ENCODE results near the gene CLIP2.
A peak's percentile ranks its signal among the peaks of the same experiment; 100 is the strongest.
"Not testable (repeated sequence)": the region's sequence is repeated elsewhere in the genome, so short reads cannot be mapped to it uniquely, and the experiment has no call there.

CLIP2 gene

GRCh38 chr7:74420006-74420405 lies 130.8 kb downstream of the CLIP2 start:
- no peaks in the 10 kb centered on the region for H3K9me3 ChIP-seq (ENCODE audit: control insufficient read depth, insufficient read depth, low read depth, low read length)

DNA sequence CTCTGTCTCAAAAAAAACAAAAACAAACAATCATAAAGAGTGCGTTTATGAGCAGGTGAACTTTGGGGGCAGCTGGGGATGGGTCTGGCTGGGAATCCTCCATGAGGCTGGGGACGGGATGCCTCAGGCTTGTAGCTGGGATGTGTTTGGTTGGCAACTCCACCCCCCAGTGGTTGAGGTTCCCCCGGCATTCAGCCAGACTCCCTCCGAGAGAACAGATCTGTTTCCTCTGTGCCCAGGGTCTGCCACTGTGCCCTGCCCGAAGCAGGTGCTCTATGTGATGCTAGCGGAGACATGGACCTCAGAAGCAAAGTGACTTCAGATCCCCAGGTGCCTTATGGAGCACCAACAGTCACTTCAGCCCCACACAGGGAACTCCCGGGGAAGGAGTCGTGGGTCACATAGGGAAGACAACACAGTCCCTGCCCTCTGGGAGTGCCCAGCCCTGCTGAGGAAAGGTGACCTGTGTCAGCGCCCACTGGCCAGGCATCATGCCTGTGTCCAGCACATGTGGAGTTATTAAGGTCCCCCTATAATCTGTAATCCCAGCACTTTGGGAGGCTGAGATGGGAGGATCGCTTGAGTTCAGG lies 135.2 kb downstream of the CLIP2 start:
- Histone ChIP-seq H3K36me3 (ENCODE audit: control insufficient read depth, insufficient read depth, low read length) (no peaks in the 10 kb centered on the region), H3K4me1 (ENCODE audit: control insufficient read depth, insufficient read depth, low read length) (peaks cover 7% of the 10 kb centered on the region), H3K4me3 (ENCODE audit: low read depth, low read length) (no peak overlapping the region), H3K9me3 (ENCODE audit: control insufficient read depth, insufficient read depth, low read depth, low read length) (no peaks in the 10 kb centered on the region), H3K27ac (ENCODE audit: low read depth, low read length) (no peak overlapping the region), H3K9ac (ENCODE audit: low read length) (no peak overlapping the region), H3K27me3 (ENCODE audit: control insufficient read depth, insufficient read depth, low read length) (no peaks in the 10 kb centered on the region)

More at GRCh38 chr7:74420006-74420405, 130.8 kb downstream of the CLIP2 start:
- H3K36me3 ChIP-seq (ENCODE audit: control insufficient read depth, insufficient read depth, low read length) = no peaks in the 10 kb centered on the region
- no peak overlapping the region for H3K27ac ChIP-seq (ENCODE audit: low read depth, low read length)
- H3K4me1 ChIP-seq (ENCODE audit: control insufficient read depth, insufficient read depth, low read length) = no peaks in the 10 kb centered on the region
- H3K27me3 ChIP-seq (ENCODE audit: control insufficient read depth, insufficient read depth, low read length) = no peaks in the 10 kb centered on the region
- no peak overlapping the region for H3K4me3 ChIP-seq (ENCODE audit: low read depth, low read length)
- no peak overlapping the region for H3K9ac ChIP-seq (ENCODE audit: low read length)

DNA sequence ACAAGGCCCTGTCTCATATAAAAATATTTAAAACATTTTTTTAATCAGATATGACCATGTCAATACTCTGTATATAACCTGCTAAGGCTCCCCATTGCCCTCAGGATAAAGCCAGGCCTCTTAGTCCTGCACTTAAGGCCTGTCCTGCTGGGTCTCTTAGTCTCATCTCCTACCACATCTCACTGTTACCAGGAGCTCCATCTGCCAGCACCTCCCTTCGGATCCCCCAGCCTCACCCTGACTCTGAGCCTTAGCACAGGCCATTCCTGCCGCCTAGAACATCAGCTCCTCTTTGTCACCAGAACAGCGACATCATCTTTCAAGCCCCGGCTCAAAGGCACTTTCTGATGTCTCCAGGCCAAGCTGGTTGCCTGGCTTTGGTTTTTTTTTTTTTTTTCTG lies 138.8 kb downstream of the CLIP2 start:
- H3K27me3 ChIP-seq (ENCODE audit: control insufficient read depth, insufficient read depth, low read length) = no peaks in the 10 kb centered on the region
- H3K9ac ChIP-seq (ENCODE audit: low read length) = no peak overlapping the region
- H3K36me3 ChIP-seq (ENCODE audit: control insufficient read depth, insufficient read depth, low read length) = no peaks in the 10 kb centered on the region
- H3K9me3 ChIP-seq (ENCODE audit: control insufficient read depth, insufficient read depth, low read depth, low read length) = no peaks in the 10 kb centered on the region
- no peak overlapping the region for H3K4me3 ChIP-seq (ENCODE audit: low read depth, low read length)
- H3K27ac ChIP-seq (ENCODE audit: low read depth, low read length) = no peak overlapping the region
- H3K4me1 ChIP-seq (ENCODE audit: control insufficient read depth, insufficient read depth, low read length) = peaks cover 14% of the 10 kb centered on the region

- peaks cover 14% of the 10 kb centered on the region for H3K4me1 ChIP-seq (ENCODE audit: control insufficient read depth, insufficient read depth, low read length)
- H3K36me3 ChIP-seq (ENCODE audit: control insufficient read depth, insufficient read depth, low read length) = no peaks in the 10 kb centered on the region
- H3K9ac ChIP-seq (ENCODE audit: low read length) = peak overlapping the region; percentile 3
- H3K27me3 ChIP-seq (ENCODE audit: control insufficient read depth, insufficient read depth, low read length) = no peaks in the 10 kb centered on the region
- no peaks in the 10 kb centered on the region for H3K9me3 ChIP-seq (ENCODE audit: control insufficient read depth, insufficient read depth, low read depth, low read length)
- peak overlapping the region; percentile 49; the same call in 1 of the 2 replicates for H3K27ac ChIP-seq (ENCODE audit: low read depth, low read length)
- peak overlapping the region; percentile 15; the same call in 1 of the 2 replicates for H3K4me3 ChIP-seq (ENCODE audit: low read depth, low read length)
Measured at GRCh38 chr7:74429153-74429747, 140.0 kb downstream of the CLIP2 start.

- not testable (repeated sequence) for H3K4me3 ChIP-seq (ENCODE audit: low read depth, low read length); H3K36me3 ChIP-seq (ENCODE audit: control insufficient read depth, insufficient read depth, low read length); H3K9ac ChIP-seq (ENCODE audit: low read length); H3K9me3 ChIP-seq (ENCODE audit: control insufficient read depth, insufficient read depth, low read depth, low read length); H3K27me3 ChIP-seq (ENCODE audit: control insufficient read depth, insufficient read depth, low read length); H3K27ac ChIP-seq (ENCODE audit: low read depth, low read length)
- H3K4me1 ChIP-seq (ENCODE audit: control insufficient read depth, insufficient read depth, low read length) = peaks cover 14% of the 10 kb centered on the region
Measured at GRCh38 chr7:74430409-74430808, 141.2 kb downstream of the CLIP2 start.

- Histone ChIP-seq H3K27ac (ENCODE audit: low read depth, low read length) (no peak overlapping the region), H3K9ac (ENCODE audit: low read length) (no peak overlapping the region), H3K9me3 (ENCODE audit: control insufficient read depth, insufficient read depth, low read depth, low read length) (no peaks in the 10 kb centered on the region)
Measured at GRCh38 chr7:74430961-74431466, 141.8 kb downstream of the CLIP2 start.

GRCh38 chr7:74437291-74437571 lies 148.0 kb downstream of the CLIP2 start:
- not testable (repeated sequence) for H3K27ac ChIP-seq (ENCODE audit: low read depth, low read length); H3K4me1 ChIP-seq (ENCODE audit: control insufficient read depth, insufficient read depth, low read length); H3K4me3 ChIP-seq (ENCODE audit: low read depth, low read length); H3K9ac ChIP-seq (ENCODE audit: low read length); H3K9me3 ChIP-seq (ENCODE audit: control insufficient read depth, insufficient read depth, low read depth, low read length); H3K36me3 ChIP-seq (ENCODE audit: control insufficient read depth, insufficient read depth, low read length); H3K27me3 ChIP-seq (ENCODE audit: control insufficient read depth, insufficient read depth, low read length)

More at GRCh38 chr7:74430961-74431466, 141.8 kb downstream of the CLIP2 start:
- no peaks in the 10 kb centered on the region for H3K27me3 ChIP-seq (ENCODE audit: control insufficient read depth, insufficient read depth, low read length)
- no peak overlapping the region for H3K4me3 ChIP-seq (ENCODE audit: low read depth, low read length)
- H3K36me3 ChIP-seq (ENCODE audit: control insufficient read depth, insufficient read depth, low read length) = no peaks in the 10 kb centered on the region
- peaks cover 14% of the 10 kb centered on the region for H3K4me1 ChIP-seq (ENCODE audit: control insufficient read depth, insufficient read depth, low read length)

DNA sequence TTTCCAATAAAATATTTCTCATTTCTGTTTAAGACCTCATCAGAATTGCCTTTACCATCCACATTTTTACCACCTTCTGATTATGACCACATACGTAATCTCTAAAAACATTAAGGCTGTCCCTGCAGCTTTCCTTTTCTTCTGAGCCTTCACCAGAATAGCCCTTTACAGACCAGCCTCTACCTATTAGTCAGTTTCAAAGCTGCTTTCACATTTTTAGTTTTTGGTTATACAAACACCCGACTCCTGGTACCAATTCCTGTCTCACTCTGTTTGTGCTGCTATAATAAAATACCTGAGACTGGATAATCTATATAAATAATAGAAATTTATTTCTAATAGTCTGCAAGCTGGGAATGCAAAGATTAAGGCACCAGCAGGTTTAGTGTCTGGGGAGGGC lies 149.1 kb downstream of the CLIP2 start:
- no peak overlapping the region for H3K27ac ChIP-seq (ENCODE audit: low read depth, low read length)
- peaks cover 4% of the 10 kb centered on the region; the same call in 1 of the 2 replicates for H3K9me3 ChIP-seq (ENCODE audit: control insufficient read depth, insufficient read depth, low read depth, low read length)
- peaks cover 3% of the 10 kb centered on the region; the same call in 1 of the 2 replicates for H3K4me1 ChIP-seq (ENCODE audit: control insufficient read depth, insufficient read depth, low read length)
- H3K4me3 ChIP-seq (ENCODE audit: low read depth, low read length) = no peak overlapping the region
- no peaks in the 10 kb centered on the region for H3K27me3 ChIP-seq (ENCODE audit: control insufficient read depth, insufficient read depth, low read length)
- H3K36me3 ChIP-seq (ENCODE audit: control insufficient read depth, insufficient read depth, low read length) = no peaks in the 10 kb centered on the region
- no peak overlapping the region for H3K9ac ChIP-seq (ENCODE audit: low read length)

DNA sequence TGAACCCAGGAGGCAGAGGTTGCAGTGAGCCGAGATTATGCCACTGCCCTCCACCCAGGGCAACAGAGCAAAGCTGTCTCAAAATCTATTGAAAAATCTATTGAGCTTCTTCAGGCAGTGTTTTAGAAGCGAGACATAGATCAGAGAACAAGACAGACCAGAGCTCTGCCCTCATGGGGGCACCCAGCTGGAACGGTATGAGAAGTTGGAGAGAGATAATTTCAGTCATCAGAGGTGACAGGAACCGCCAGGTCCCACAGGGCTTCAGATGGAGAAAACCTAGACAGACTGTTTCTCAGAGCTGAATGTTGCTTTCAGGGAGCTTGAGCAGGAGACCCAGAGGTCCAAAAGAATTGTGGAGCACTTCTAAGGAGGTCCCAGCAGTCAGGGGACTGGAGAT lies 150.3 kb downstream of the CLIP2 start:
- no peaks in the 10 kb centered on the region for H3K27me3 ChIP-seq (ENCODE audit: control insufficient read depth, insufficient read depth, low read length)
- no peak overlapping the region for H3K9ac ChIP-seq (ENCODE audit: low read length)
- H3K9me3 ChIP-seq (ENCODE audit: control insufficient read depth, insufficient read depth, low read depth, low read length) = peaks cover 4% of the 10 kb centered on the region; the same call in 1 of the 2 replicates
- H3K4me3 ChIP-seq (ENCODE audit: low read depth, low read length) = no peak overlapping the region
- peaks cover 8% of the 10 kb centered on the region; the same call in 1 of the 2 replicates for H3K4me1 ChIP-seq (ENCODE audit: control insufficient read depth, insufficient read depth, low read length)
- H3K27ac ChIP-seq (ENCODE audit: low read depth, low read length) = no peak overlapping the region
- no peaks in the 10 kb centered on the region for H3K36me3 ChIP-seq (ENCODE audit: control insufficient read depth, insufficient read depth, low read length)

GRCh38 chr7:74440143-74440542 lies 150.9 kb downstream of the CLIP2 start:
- not testable (repeated sequence) for H3K4me3 ChIP-seq (ENCODE audit: low read depth, low read length); H3K27me3 ChIP-seq (ENCODE audit: control insufficient read depth, insufficient read depth, low read length); H3K9me3 ChIP-seq (ENCODE audit: control insufficient read depth, insufficient read depth, low read depth, low read length); H3K36me3 ChIP-seq (ENCODE audit: control insufficient read depth, insufficient read depth, low read length); H3K4me1 ChIP-seq (ENCODE audit: control insufficient read depth, insufficient read depth, low read length); H3K9ac ChIP-seq (ENCODE audit: low read length); H3K27ac ChIP-seq (ENCODE audit: low read depth, low read length)

GRCh38 chr7:74441801-74442200 lies 152.6 kb downstream of the CLIP2 start:
- H3K27me3 ChIP-seq (ENCODE audit: control insufficient read depth, insufficient read depth, low read length) = no peaks in the 10 kb centered on the region
- peaks cover 4% of the 10 kb centered on the region; the same call in 1 of the 2 replicates for H3K9me3 ChIP-seq (ENCODE audit: control insufficient read depth, insufficient read depth, low read depth, low read length)
- H3K4me1 ChIP-seq (ENCODE audit: control insufficient read depth, insufficient read depth, low read length) = peaks cover 8% of the 10 kb centered on the region; the same call in 1 of the 2 replicates
- no peak overlapping the region for H3K9ac ChIP-seq (ENCODE audit: low read length)
- H3K4me3 ChIP-seq (ENCODE audit: low read depth, low read length) = no peak overlapping the region
- no peaks in the 10 kb centered on the region for H3K36me3 ChIP-seq (ENCODE audit: control insufficient read depth, insufficient read depth, low read length)
- H3K27ac ChIP-seq (ENCODE audit: low read depth, low read length) = no peak overlapping the region
